Suprapubic skin (tissue), 4 donors: ENCODE results near the gene NKD2. TPM values are rescaled to one million over a fixed set of nuclear protein-coding genes. Genes with fewer than 3 reads are reported as not detected.
A peak's percentile ranks its signal among the peaks of the same experiment; 100 is the strongest.

Experiments used
- DNase-seq, 2 donors: peaks; one replicate each; pipeline ENCODE4 v3.0.0-alpha.2; 2019; ENCODE audit warnings: low spot score in 2 of 2
- H3K27ac ChIP-seq: fragments of 200-600 bp; sonication (generic); one replicate; pipeline ENCODE4 v1.5.1; 2019
- H3K27me3 ChIP-seq: fragments of 200-600 bp; sonication (generic); one replicate; pipeline ENCODE4 v1.5.1; 2019
- H3K36me3 ChIP-seq: fragments of 200-600 bp; sonication (generic); one replicate; pipeline ENCODE4 v1.5.1; 2019
- H3K4me1 ChIP-seq: fragments of 200-600 bp; sonication (generic); one replicate; pipeline ENCODE4 v1.5.1; 2019
- H3K4me3 ChIP-seq: fragments of 200-600 bp; sonication (generic); one replicate; pipeline ENCODE4 v1.5.1; 2019; ENCODE audit warnings: mild to moderate bottlenecking
- H3K9me3 ChIP-seq: fragments of 200-600 bp; sonication (generic); one replicate; pipeline ENCODE4 v1.5.1; 2019
- CTCF ChIP-seq, 2 donors: fragments of 200-600 bp in 1 of 2; fragments of 450-650 bp in 1 of 2; sonication (generic) in 1 of 2; IDR thresholded peaks; one replicate each; pipeline ENCODE4 v1.5.1; 2016 to 2019; ENCODE audit warnings: antibody characterized with exemption in 2 of 2, mild to moderate bottlenecking in 1 of 2, moderate library complexity in 1 of 2
- EP300 ChIP-seq: sonication (generic); formaldehyde crosslinking; IDR thresholded peaks from one replicate; pipeline ENCODE4 v1.6.1; 2017; ENCODE audit warnings: antibody characterized with exemption
- POLR2A ChIP-seq, 2 donors: fragments of 450-650 bp; IDR thresholded peaks; one replicate each; pipeline ENCODE4 v1.6.1; 2017; ENCODE audit warnings: antibody characterized with exemption in 2 of 2, mild to moderate bottlenecking in 2 of 2, moderate library complexity in 2 of 2
- POLR2AphosphoS5 ChIP-seq, 3 donors: sonication (generic); formaldehyde crosslinking; IDR thresholded peaks; one replicate each; pipeline ENCODE4 v1.6.1; 2017; ENCODE audit warnings: antibody characterized with exemption in 3 of 3
- WGBS: methylation state at CpG from one replicate; pipeline ENCODE4 v1.1.5; 2018; 5-methylcytosine and 5-hydroxymethylcytosine counted together
- total RNA-seq, 4 donors: library from RNA; depleted of rRNA; stranded (reverse); fragments of >200 nt; gene quantifications; one replicate each; pipeline ENCODE4 v1.1.0, GENCODE V29; 2016

NKD2 gene
- total RNA-seq, 4 donors from 2014 or later, result 7.9 to 13.0 (median 10.6) TPM

- TF ChIP-seq POLR2A (IDR thresholded peaks at IDR 0.05), result no peak
- no peak for TF ChIP-seq POLR2AphosphoS5 (IDR thresholded peaks at IDR 0.05)
- no peak for TF ChIP-seq EP300
- TF ChIP-seq CTCF (IDR thresholded peaks at IDR 0.05), result no peak
- H3K9me3 ChIP-seq, result no peaks in the 10 kb centered on the region
- 100% methylated on average over 2 of the region's 14 CpGs for WGBS
These were observed 24.0 kb downstream of the NKD2 start for GRCh38 chr5:1032551-1033027.

GRCh38 chr5:1033178-1033577, 24.6 kb downstream of the NKD2 start:
- WGBS, result 97% methylated on average over 16 of the region's 26 CpGs
- Histone ChIP-seq H3K36me3 (no peaks in the 10 kb centered on the region), H3K4me3 (no peak overlapping the region), H3K9me3 (no peaks in the 10 kb centered on the region), H3K27ac (no peak overlapping the region), H3K4me1 (no peaks in the 10 kb centered on the region), H3K27me3 (peaks cover 19% of the 10 kb centered on the region)
- no peak for TF ChIP-seq CTCF (IDR thresholded peaks at IDR 0.05)
- TF ChIP-seq EP300, result no peak
- no peak for TF ChIP-seq POLR2A (IDR thresholded peaks at IDR 0.05)
- TF ChIP-seq POLR2AphosphoS5 (IDR thresholded peaks at IDR 0.05), result no peak
- DNase-seq, result peak in 1 of 2 donors; percentile 64

More at GRCh38 chr5:1032551-1033027, 24.0 kb downstream of the NKD2 start:
- no peaks in the 10 kb centered on the region for H3K36me3 ChIP-seq
- no peak overlapping the region for H3K4me3 ChIP-seq
- H3K4me1 ChIP-seq, result peaks cover under 1% of the 10 kb centered on the region
- H3K27ac ChIP-seq, result no peak overlapping the region
- H3K27me3 ChIP-seq, result peaks cover 22% of the 10 kb centered on the region
- DNase-seq, result peak in 1 of 2 donors; percentile 45

- WGBS, result 85% methylated on average over 27 of the region's 29 CpGs
- TF ChIP-seq CTCF (IDR thresholded peaks at IDR 0.05) (no peak), EP300 (no peak)
- no peak overlapping the region for H3K27ac ChIP-seq
These were observed 25.2 kb downstream of the NKD2 start for GRCh38 chr5:1033606-1034420.

GRCh38 chr5:1034421-1034905, 25.9 kb downstream of the NKD2 start:
- Histone ChIP-seq H3K27ac (no peak overlapping the region), H3K4me1 (no peaks in the 10 kb centered on the region), H3K27me3 (peaks cover 13% of the 10 kb centered on the region), H3K36me3 (no peaks in the 10 kb centered on the region), H3K9me3 (no peaks in the 10 kb centered on the region), H3K4me3 (no peak overlapping the region)
- 86% methylated on average over 9 of the region's 17 CpGs for WGBS
- no peak for TF ChIP-seq POLR2AphosphoS5 (IDR thresholded peaks at IDR 0.05)
- TF ChIP-seq POLR2A (IDR thresholded peaks at IDR 0.05), result no peak
- TF ChIP-seq CTCF (IDR thresholded peaks at IDR 0.05), result no peak
- no peak for TF ChIP-seq EP300
- DNase-seq, result peak in 1 of 2 donors; percentile 75

More at GRCh38 chr5:1033606-1034420, 25.2 kb downstream of the NKD2 start:
- no peaks in the 10 kb centered on the region for H3K9me3 ChIP-seq
- peaks cover 13% of the 10 kb centered on the region for H3K27me3 ChIP-seq
- no peak overlapping the region for H3K4me3 ChIP-seq
- H3K4me1 ChIP-seq, result no peaks in the 10 kb centered on the region
- no peaks in the 10 kb centered on the region for H3K36me3 ChIP-seq
- DNase-seq, result peak in 1 of 2 donors; percentile 68

- H3K27ac ChIP-seq, result no peak overlapping the region
- no peaks in the 10 kb centered on the region for H3K9me3 ChIP-seq
- DNase-seq, result no peak
- WGBS, result 88% methylated on average over 2 of the region's 2 CpGs
- peaks cover 13% of the 10 kb centered on the region for H3K27me3 ChIP-seq
- H3K36me3 ChIP-seq, result no peaks in the 10 kb centered on the region
- no peak for TF ChIP-seq POLR2A (IDR thresholded peaks at IDR 0.05)
- TF ChIP-seq POLR2AphosphoS5 (IDR thresholded peaks at IDR 0.05), result no peak
- no peak for TF ChIP-seq EP300
- no peak for TF ChIP-seq CTCF (IDR thresholded peaks at IDR 0.05)
- no peak overlapping the region for H3K4me3 ChIP-seq
- H3K4me1 ChIP-seq, result no peaks in the 10 kb centered on the region
These were observed 26.4 kb downstream of the NKD2 start for GRCh38 chr5:1034986-1035385.
